CD4-positive, alpha-beta T cell treated with Interleukin-4 for 1 hour (primary cell): ENCODE data around the gene PREX1.
"Not testable (repeated sequence)": the region's sequence is repeated elsewhere in the genome, so short reads cannot be mapped to it uniquely, and the experiment has no call there.

Experiments
- DNase-seq, 2 donors: peaks; one replicate each; pipeline ENCODE4 v3.0.0-alpha.2; 2020 to 2022

PREX1 gene

GRCh38 chr20:48614593-48615274, 213.1 kb downstream of the PREX1 start:
- DNase-seq: no peak

- DNase-seq: peak in 1 of 2 donors; percentile 1
These were observed 213.9 kb downstream of the PREX1 start for GRCh38 chr20:48613926-48614325.

GRCh38 chr20:48612335-48612734, 215.5 kb downstream of the PREX1 start:
- DNase-seq: no peak

- DNase-seq: no peak
These were observed 216.8 kb downstream of the PREX1 start for GRCh38 chr20:48610996-48611395.

- DNase-seq: no peak
These were observed 218.3 kb downstream of the PREX1 start for GRCh38 chr20:48609491-48609978.

GRCh38 chr20:48608756-48609155, 219.0 kb downstream of the PREX1 start:
- no peak for DNase-seq

- DNase-seq: no peak
These were observed 220.3 kb downstream of the PREX1 start for GRCh38 chr20:48607544-48607865.

- peak in 1 of 2 donors; percentile 8 for DNase-seq
These were observed 220.8 kb downstream of the PREX1 start for GRCh38 chr20:48606841-48607543.

- DNase-seq: peak in 1 of 2 donors; percentile 8
These were observed 221.5 kb downstream of the PREX1 start for GRCh38 chr20:48606172-48606840.

GRCh38 chr20:48605364-48606171, 222.2 kb downstream of the PREX1 start:
- no peak for DNase-seq

GRCh38 chr20:48604936-48605335, 222.9 kb downstream of the PREX1 start:
- DNase-seq: no peak

- DNase-seq: no peak
These were observed 223.4 kb downstream of the PREX1 start for GRCh38 chr20:48604426-48604825.

GRCh38 chr20:48603819-48604405, 223.9 kb downstream of the PREX1 start:
- DNase-seq: no peak

GRCh38 chr20:48603116-48603818, 224.5 kb downstream of the PREX1 start:
- no peak for DNase-seq

GRCh38 chr20:48601798-48602197, 226.0 kb downstream of the PREX1 start:
- DNase-seq: no peak

- no peak for DNase-seq
These were observed 227.3 kb downstream of the PREX1 start for GRCh38 chr20:48600470-48600945.

- DNase-seq: no peak
These were observed 227.9 kb downstream of the PREX1 start for GRCh38 chr20:48599748-48600469.

GRCh38 chr20:48599106-48599747, 228.6 kb downstream of the PREX1 start:
- no peak for DNase-seq

- not testable (repeated sequence) for DNase-seq
These were observed 229.4 kb downstream of the PREX1 start for GRCh38 chr20:48598303-48598941.
